ENCODE results near the gene NPR1. TPM values are rescaled to one million over a fixed set of nuclear protein-coding genes. Genes with fewer than 3 reads are reported as not detected.

Gene NPR1
- total RNA-seq, 1 donor, result under 0.01 TPM

DNA sequence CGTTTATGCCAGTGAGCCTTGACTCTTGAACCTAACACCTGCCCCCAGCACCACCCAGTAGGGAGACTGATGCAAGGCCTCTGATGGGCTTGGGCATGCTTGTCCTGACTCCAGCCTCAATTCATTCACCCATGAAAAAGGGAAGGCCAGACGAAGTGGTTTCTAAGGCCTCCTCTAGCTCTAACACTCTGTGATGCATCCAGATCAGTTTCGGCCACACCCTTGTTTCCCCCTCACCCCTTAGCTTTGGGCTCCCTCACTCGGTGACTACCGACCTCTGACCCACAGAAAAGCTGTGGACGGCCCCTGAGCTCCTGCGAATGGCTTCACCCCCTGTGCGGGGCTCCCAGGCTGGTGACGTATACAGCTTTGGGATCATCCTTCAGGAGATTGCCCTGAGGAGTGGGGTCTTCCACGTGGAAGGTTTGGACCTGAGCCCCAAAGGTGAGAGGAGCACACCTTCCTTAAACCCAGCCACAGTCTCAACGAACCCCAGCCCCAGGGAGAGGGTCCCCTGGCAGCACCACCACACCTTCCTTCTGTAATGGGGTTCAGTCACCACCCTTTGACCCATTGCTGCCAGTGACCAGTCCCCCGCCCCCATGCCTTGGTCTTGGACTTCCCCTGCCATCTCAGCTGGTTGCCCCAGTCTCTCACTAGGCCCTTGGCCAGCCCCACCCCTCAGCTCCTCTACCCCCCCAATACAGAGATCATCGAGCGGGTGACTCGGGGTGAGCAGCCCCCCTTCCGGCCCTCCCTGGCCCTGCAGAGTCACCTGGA is 9.0 kb downstream of the NPR1 start:
- TF ChIP-seq, protein P1, sequence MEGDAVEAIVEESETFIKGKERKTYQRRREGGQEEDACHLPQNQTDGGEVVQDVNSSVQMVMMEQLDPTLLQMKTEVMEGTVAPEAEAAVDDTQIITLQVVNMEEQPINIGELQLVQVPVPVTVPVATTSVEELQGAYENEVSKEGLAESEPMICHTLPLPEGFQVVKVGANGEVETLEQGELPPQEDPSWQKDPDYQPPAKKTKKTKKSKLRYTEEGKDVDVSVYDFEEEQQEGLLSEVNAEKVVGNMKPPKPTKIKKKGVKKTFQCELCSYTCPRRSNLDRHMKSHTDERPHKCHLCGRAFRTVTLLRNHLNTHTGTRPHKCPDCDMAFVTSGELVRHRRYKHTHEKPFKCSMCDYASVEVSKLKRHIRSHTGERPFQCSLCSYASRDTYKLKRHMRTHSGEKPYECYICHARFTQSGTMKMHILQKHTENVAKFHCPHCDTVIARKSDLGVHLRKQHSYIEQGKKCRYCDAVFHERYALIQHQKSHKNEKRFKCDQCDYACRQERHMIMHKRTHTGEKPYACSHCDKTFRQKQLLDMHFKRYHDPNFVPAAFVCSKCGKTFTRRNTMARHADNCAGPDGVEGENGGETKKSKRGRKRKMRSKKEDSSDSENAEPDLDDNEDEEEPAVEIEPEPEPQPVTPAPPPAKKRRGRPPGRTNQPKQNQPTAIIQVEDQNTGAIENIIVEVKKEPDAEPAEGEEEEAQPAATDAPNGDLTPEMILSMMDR (IDR thresholded peaks at IDR 0.05; ENCODE audit: extremely low read depth, low read depth, low read length), result no peak
- Histone ChIP-seq H3K79me2 (ENCODE audit: insufficient read depth, low read length) (no peaks in the 10 kb centered on the region), H3K4me3 (ENCODE audit: insufficient read depth, low read length) (no peak overlapping the region), H3K27me3 (ENCODE audit: insufficient read depth, low read length) (peaks cover 7% of the 10 kb centered on the region), H3K4me1 (ENCODE audit: insufficient read depth, low read length) (no peaks in the 10 kb centered on the region), H3K36me3 (ENCODE audit: insufficient read depth, low read length) (no peaks in the 10 kb centered on the region), H2AFZ (ENCODE audit: low read length) (no peak overlapping the region), H3K9me3 (ENCODE audit: low read depth, low read length) (no peaks in the 10 kb centered on the region), H4K20me1 (ENCODE audit: insufficient read depth, low read length) (no peaks in the 10 kb centered on the region), H3K27ac (ENCODE audit: low read depth, low read length) (no peak overlapping the region), H3K4me2 (ENCODE audit: insufficient read depth, low read length) (no peak overlapping the region)
- peak; percentile 87 for DNase-seq (ENCODE audit: insufficient read length, low spot score, missing footprints)

DNA sequence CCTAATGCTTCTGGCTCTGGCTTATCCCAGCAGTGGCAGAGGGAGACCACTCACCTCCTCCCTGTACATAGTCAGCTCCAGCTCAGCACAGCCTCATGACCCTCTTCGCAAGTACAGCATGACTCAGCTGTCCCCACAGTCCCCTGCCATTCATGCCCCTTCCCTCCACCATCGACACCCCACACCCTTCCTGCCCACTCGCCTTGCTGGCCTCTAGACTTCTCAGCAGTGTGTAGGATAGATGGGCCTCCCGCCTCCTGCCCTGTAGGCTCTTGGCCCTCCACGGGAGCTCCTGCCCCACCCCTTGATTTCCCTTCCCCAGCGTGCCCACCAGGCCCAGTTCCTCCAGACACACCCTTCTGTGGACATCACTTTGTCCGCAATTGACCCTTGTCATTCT is 9.8 kb downstream of the NPR1 start:
- Histone ChIP-seq H3K27me3 (ENCODE audit: insufficient read depth, low read length) (peaks cover 6% of the 10 kb centered on the region), H2AFZ (ENCODE audit: low read length) (no peak overlapping the region), H4K20me1 (ENCODE audit: insufficient read depth, low read length) (no peaks in the 10 kb centered on the region), H3K36me3 (ENCODE audit: insufficient read depth, low read length) (no peaks in the 10 kb centered on the region), H3K4me2 (ENCODE audit: insufficient read depth, low read length) (no peak overlapping the region), H3K4me3 (ENCODE audit: insufficient read depth, low read length) (no peak overlapping the region), H3K79me2 (ENCODE audit: insufficient read depth, low read length) (no peaks in the 10 kb centered on the region), H3K4me1 (ENCODE audit: insufficient read depth, low read length) (no peaks in the 10 kb centered on the region), H3K9me3 (ENCODE audit: low read depth, low read length) (no peaks in the 10 kb centered on the region), H3K27ac (ENCODE audit: low read depth, low read length) (no peak overlapping the region)
- peak; percentile 75 for DNase-seq (ENCODE audit: insufficient read length, low spot score, missing footprints)
- TF ChIP-seq, protein P1 (IDR thresholded peaks at IDR 0.05; ENCODE audit: extremely low read depth, low read depth, low read length), result no peak

DNA sequence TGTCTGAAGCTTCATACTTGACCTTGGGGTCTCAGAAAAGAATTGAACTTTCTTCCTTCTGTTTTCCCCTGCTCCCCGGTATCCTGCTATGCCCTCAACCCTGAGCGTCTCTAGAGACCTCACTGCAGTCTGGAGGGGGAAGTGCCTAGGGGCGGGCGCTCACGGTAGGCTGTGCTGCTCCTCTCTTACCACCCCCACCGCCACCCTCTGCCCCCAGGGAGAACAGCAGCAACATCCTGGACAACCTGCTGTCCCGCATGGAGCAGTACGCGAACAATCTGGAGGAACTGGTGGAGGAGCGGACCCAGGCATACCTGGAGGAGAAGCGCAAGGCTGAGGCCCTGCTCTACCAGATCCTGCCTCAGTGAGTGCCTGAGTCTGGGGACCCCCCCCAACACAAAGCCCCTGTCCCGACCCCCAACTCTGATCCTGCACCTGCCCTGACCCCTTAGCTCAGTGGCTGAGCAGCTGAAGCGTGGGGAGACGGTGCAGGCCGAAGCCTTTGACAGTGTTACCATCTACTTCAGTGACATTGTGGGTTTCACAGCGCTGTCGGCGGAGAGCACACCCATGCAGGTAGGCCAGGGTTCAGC is 10.3 kb downstream of the NPR1 start:
- Histone ChIP-seq H3K4me1 (ENCODE audit: insufficient read depth, low read length) (no peaks in the 10 kb centered on the region), H3K9me3 (ENCODE audit: low read depth, low read length) (no peaks in the 10 kb centered on the region), H3K79me2 (ENCODE audit: insufficient read depth, low read length) (no peaks in the 10 kb centered on the region), H3K27ac (ENCODE audit: low read depth, low read length) (no peak overlapping the region), H2AFZ (ENCODE audit: low read length) (no peak overlapping the region), H3K27me3 (ENCODE audit: insufficient read depth, low read length) (peaks cover 6% of the 10 kb centered on the region), H3K4me3 (ENCODE audit: insufficient read depth, low read length) (no peak overlapping the region), H3K4me2 (ENCODE audit: insufficient read depth, low read length) (no peak overlapping the region), H3K36me3 (ENCODE audit: insufficient read depth, low read length) (no peaks in the 10 kb centered on the region), H4K20me1 (ENCODE audit: insufficient read depth, low read length) (no peaks in the 10 kb centered on the region)
- DNase-seq (ENCODE audit: insufficient read length, low spot score, missing footprints), result peak; percentile 19
- TF ChIP-seq, protein P1 (IDR thresholded peaks at IDR 0.05; ENCODE audit: extremely low read depth, low read depth, low read length), result no peak

DNA sequence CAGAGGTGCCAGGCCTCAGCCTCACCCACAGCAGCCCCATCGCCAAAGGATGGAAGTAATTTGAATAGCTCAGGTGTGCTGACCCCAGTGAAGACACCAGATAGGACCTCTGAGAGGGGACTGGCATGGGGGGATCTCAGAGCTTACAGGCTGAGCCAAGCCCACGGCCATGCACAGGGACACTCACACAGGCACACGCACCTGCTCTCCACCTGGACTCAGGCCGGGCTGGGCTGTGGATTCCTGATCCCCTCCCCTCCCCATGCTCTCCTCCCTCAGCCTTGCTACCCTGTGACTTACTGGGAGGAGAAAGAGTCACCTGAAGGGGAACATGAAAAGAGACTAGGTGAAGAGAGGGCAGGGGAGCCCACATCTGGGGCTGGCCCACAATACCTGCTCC is 15.0 kb downstream of the NPR1 start:
- Histone ChIP-seq H3K9me3 (ENCODE audit: low read depth, low read length) (no peaks in the 10 kb centered on the region), H3K27me3 (ENCODE audit: insufficient read depth, low read length) (no peaks in the 10 kb centered on the region), H3K4me3 (ENCODE audit: insufficient read depth, low read length) (no peak overlapping the region), H2AFZ (ENCODE audit: low read length) (no peak overlapping the region), H3K27ac (ENCODE audit: low read depth, low read length) (no peak overlapping the region), H4K20me1 (ENCODE audit: insufficient read depth, low read length) (no peaks in the 10 kb centered on the region), H3K36me3 (ENCODE audit: insufficient read depth, low read length) (no peaks in the 10 kb centered on the region), H3K79me2 (ENCODE audit: insufficient read depth, low read length) (no peaks in the 10 kb centered on the region), H3K4me2 (ENCODE audit: insufficient read depth, low read length) (no peak overlapping the region), H3K4me1 (ENCODE audit: insufficient read depth, low read length) (no peaks in the 10 kb centered on the region)
- TF ChIP-seq, protein P1 (IDR thresholded peaks at IDR 0.05; ENCODE audit: extremely low read depth, low read depth, low read length), result no peak
- peak; percentile 63 for DNase-seq (ENCODE audit: insufficient read length, low spot score, missing footprints)

All from osteoblast (primary cell).